ENCODE results near the gene PREX1.

Gene PREX1

GRCh38 chr20:48631114-48632016, 196.4 kb downstream of the PREX1 start:
- no peak overlapping the region for H3K4me3 ChIP-seq (ENCODE audit: low read depth, low read length)
- TF ChIP-seq, protein P1, sequence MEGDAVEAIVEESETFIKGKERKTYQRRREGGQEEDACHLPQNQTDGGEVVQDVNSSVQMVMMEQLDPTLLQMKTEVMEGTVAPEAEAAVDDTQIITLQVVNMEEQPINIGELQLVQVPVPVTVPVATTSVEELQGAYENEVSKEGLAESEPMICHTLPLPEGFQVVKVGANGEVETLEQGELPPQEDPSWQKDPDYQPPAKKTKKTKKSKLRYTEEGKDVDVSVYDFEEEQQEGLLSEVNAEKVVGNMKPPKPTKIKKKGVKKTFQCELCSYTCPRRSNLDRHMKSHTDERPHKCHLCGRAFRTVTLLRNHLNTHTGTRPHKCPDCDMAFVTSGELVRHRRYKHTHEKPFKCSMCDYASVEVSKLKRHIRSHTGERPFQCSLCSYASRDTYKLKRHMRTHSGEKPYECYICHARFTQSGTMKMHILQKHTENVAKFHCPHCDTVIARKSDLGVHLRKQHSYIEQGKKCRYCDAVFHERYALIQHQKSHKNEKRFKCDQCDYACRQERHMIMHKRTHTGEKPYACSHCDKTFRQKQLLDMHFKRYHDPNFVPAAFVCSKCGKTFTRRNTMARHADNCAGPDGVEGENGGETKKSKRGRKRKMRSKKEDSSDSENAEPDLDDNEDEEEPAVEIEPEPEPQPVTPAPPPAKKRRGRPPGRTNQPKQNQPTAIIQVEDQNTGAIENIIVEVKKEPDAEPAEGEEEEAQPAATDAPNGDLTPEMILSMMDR (IDR thresholded peaks at IDR 0.05; ENCODE audit: borderline replicate concordance, insufficient read depth, low read depth, low read length), result no peak

GRCh38 chr20:48630342-48631075, 197.3 kb downstream of the PREX1 start:
- no peak overlapping the region for H3K4me3 ChIP-seq (ENCODE audit: low read depth, low read length)
- TF ChIP-seq, protein P1 (IDR thresholded peaks at IDR 0.05; ENCODE audit: borderline replicate concordance, insufficient read depth, low read depth, low read length), result no peak

DNA sequence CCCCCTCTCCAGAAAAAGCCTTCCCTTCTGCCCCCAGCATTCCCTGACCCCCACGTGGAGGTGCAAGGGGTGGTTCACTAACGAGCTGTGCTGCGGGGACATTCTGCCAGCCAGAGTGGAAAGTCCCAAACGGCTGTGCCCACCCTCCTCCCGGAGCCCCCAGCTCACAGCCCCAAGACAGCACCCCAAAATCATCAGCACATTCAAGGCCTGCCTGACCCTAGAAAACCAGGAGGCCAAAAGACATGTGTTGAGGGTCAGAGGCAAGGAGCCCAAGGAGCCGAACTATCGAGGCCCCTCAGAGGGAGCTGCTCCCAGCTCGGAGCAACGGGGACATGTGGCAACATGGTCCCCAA, 197.9 kb downstream of the PREX1 start:
- TF ChIP-seq, protein P1 (IDR thresholded peaks at IDR 0.05; ENCODE audit: borderline replicate concordance, insufficient read depth, low read depth, low read length), result no peak
- H3K4me3 ChIP-seq (ENCODE audit: low read depth, low read length), result no peak overlapping the region

GRCh38 chr20:48629069-48629959, 198.5 kb downstream of the PREX1 start:
- TF ChIP-seq, protein P1 (IDR thresholded peaks at IDR 0.05; ENCODE audit: borderline replicate concordance, insufficient read depth, low read depth, low read length), result no peak
- H3K4me3 ChIP-seq (ENCODE audit: low read depth, low read length), result no peak overlapping the region

DNA sequence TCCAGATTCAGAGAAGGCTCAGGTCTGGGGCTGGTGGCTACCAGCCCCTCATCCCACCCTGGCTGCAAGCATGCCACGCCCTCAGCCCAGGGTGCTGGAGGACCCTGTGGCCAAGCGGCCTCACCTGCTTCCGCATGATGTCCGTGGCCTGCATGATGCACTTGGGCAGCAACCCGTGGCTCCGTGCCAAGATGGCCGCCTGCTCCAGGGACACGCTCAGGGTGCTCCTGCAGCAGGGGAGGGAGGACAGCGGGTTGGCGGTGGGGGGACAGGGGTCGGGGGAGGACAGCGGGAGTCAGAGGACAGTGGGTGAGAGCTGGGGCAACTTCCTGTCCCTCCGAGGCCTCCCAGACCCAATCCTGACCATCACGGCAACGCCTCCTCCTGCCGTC, 200.1 kb downstream of the PREX1 start:
- H3K4me3 ChIP-seq (ENCODE audit: low read depth, low read length), result no peak overlapping the region
- TF ChIP-seq, protein P1 (IDR thresholded peaks at IDR 0.05; ENCODE audit: borderline replicate concordance, insufficient read depth, low read depth, low read length), result no peak

- H3K4me3 ChIP-seq (ENCODE audit: low read depth, low read length), result no peak overlapping the region
- TF ChIP-seq, protein P1 (IDR thresholded peaks at IDR 0.05; ENCODE audit: borderline replicate concordance, insufficient read depth, low read depth, low read length), result no peak
Observed at GRCh38 chr20:48626938-48627736, 200.7 kb downstream of the PREX1 start.
